Body of pancreas (tissue), 4 donors: ENCODE data around the gene ACKR1.

Experiments
- POLR2A ChIP-seq, 3 donors: fragments of 450-650 bp; IDR thresholded peaks; one replicate each; pipeline ENCODE4 v1.6.1; 2016; ENCODE audit warnings: antibody characterized with exemption in 3 of 3, mild to moderate bottlenecking in 2 of 3
- TF ChIP-seq, protein P1 (sequence below), 7 experiments: fragments of 450-650 bp in 4 of 7; fragments of 200-600 bp in 3 of 7; sonication (generic) in 3 of 7; IDR thresholded peaks; one replicate each; pipeline ENCODE4 v1.5.1; 2016 to 2019; ENCODE audit warnings: antibody characterized with exemption in 7 of 7

DNA sequence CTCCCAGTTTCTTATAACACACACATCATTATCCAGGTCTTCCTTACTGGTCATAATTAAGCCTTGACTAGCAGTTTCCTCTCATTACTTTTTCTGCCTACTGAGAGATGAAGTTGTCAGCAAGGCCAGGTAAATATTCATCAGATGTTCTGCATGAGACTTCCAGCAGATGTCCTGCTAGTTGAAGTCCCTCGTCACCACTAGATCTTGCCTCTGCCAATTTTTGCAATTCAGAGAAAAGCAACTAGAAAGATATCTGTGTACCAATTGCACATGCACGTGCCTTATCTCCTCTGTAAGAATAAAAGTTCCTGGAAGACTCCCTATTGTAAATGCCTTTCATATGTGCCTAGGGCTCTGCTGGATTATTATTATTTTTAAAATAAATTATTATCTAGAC is 18.3 kb downstream of the ACKR1 start:
- TF ChIP-seq, protein P1, sequence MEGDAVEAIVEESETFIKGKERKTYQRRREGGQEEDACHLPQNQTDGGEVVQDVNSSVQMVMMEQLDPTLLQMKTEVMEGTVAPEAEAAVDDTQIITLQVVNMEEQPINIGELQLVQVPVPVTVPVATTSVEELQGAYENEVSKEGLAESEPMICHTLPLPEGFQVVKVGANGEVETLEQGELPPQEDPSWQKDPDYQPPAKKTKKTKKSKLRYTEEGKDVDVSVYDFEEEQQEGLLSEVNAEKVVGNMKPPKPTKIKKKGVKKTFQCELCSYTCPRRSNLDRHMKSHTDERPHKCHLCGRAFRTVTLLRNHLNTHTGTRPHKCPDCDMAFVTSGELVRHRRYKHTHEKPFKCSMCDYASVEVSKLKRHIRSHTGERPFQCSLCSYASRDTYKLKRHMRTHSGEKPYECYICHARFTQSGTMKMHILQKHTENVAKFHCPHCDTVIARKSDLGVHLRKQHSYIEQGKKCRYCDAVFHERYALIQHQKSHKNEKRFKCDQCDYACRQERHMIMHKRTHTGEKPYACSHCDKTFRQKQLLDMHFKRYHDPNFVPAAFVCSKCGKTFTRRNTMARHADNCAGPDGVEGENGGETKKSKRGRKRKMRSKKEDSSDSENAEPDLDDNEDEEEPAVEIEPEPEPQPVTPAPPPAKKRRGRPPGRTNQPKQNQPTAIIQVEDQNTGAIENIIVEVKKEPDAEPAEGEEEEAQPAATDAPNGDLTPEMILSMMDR (IDR thresholded peaks at IDR 0.05), result no peak
- TF ChIP-seq POLR2A (IDR thresholded peaks at IDR 0.05), result no peak
